GM19452 (cell line): ENCODE measurements around the gene ITGA3.

Experiments
- ATAC-seq: cut with Tn5 transposase; IDR thresholded peaks from one replicate; pipeline ENCODE4 v1.9.1; 2021; ENCODE audit not compliant: unreplicated experiment

Gene ITGA3

GRCh38 chr17:50123649-50124349 is 67.9 kb downstream of the ITGA3 start:
- no peak for ATAC-seq

GRCh38 chr17:50125420-50125997 is 69.6 kb downstream of the ITGA3 start:
- no peak for ATAC-seq

- no peak for ATAC-seq
These were observed 71.9 kb downstream of the ITGA3 start for GRCh38 chr17:50127697-50128361.

GRCh38 chr17:50128441-50129352 is 72.8 kb downstream of the ITGA3 start:
- ATAC-seq, result no peak

- no peak for ATAC-seq
These were observed 73.4 kb downstream of the ITGA3 start for GRCh38 chr17:50129353-50129727.

GRCh38 chr17:50129728-50130558 is 74.0 kb downstream of the ITGA3 start, which contains the start of gene SAMD14:
Gene SAMD14 (minus strand): TSS chr17:50130160. CDS start chr17:50124959, 5,201 bp downstream.
- no peak for ATAC-seq

GRCh38 chr17:50130559-50131305 is 74.8 kb downstream of the ITGA3 start:
- ATAC-seq, result no peak

GRCh38 chr17:50132104-50132794 is 76.3 kb downstream of the ITGA3 start:
- ATAC-seq, result no peak

GRCh38 chr17:50133028-50133768 is 77.3 kb downstream of the ITGA3 start:
- no peak for ATAC-seq

GRCh38 chr17:50133769-50134099 is 77.8 kb downstream of the ITGA3 start:
- ATAC-seq, result no peak

GRCh38 chr17:50134206-50135110 is 78.5 kb downstream of the ITGA3 start:
- no peak for ATAC-seq

GRCh38 chr17:50135316-50136095 is 79.6 kb downstream of the ITGA3 start:
- no peak for ATAC-seq

- ATAC-seq, result no peak
These were observed 80.3 kb downstream of the ITGA3 start for GRCh38 chr17:50136096-50136687.

- ATAC-seq, result no peak
These were observed 81.1 kb downstream of the ITGA3 start for GRCh38 chr17:50137042-50137441.

GRCh38 chr17:50139185-50139783 is 83.4 kb downstream of the ITGA3 start:
- ATAC-seq, result no peak
